ENCODE measurements around the gene PALM. TPM values are rescaled to one million over a fixed set of nuclear protein-coding genes. Genes with fewer than 3 reads are reported as not detected.

The PALM gene
- total RNA-seq, 2 experiments from 2014 or later: not detected

Other genes starting within 250 kb of the PALM start
- gene SHC2, start 247.9 kb upstream of the PALM start, total RNA-seq: not detected
- gene MADCAM1, start 212.4 kb upstream of the PALM start, total RNA-seq: under 1 TPM; 0.16 to 0.44 TPM
- gene TPGS1, start 201.4 kb upstream of the PALM start, total RNA-seq: 10 to 100 TPM; 19.4 to 21.6 TPM
- gene CDC34, start 177.2 kb upstream of the PALM start, total RNA-seq: 10 to 100 TPM; 58.3 to 58.9 TPM
- gene GZMM, start 164.9 kb upstream of the PALM start, total RNA-seq: 10 to 100 TPM; 46.9 to 76.3 TPM
- gene BSG, start 136.3 kb upstream of the PALM start, total RNA-seq: 100 to 1,000 TPM; 206 to 225 TPM
- under 1 TPM; 0.67 to 0.75 TPM for gene HCN2, start 119.1 kb upstream of the PALM start, total RNA-seq
- gene POLRMT, start 75.4 kb upstream of the PALM start, total RNA-seq: 10 to 100 TPM; 65.0 to 68.1 TPM
- not detected for gene FGF22, start 69.1 kb upstream of the PALM start, total RNA-seq
- gene RNF126, start 45.7 kb upstream of the PALM start, total RNA-seq: 10 to 100 TPM; 76.9 to 83.0 TPM
- 1 to 10 TPM; 2.2 to 3.1 TPM for gene FSTL3, start 32.5 kb upstream of the PALM start, total RNA-seq
- gene PRSS57, start 13.5 kb upstream of the PALM start, total RNA-seq: under 1 TPM in 1 of 2 experiments, not detected in 1; 0.59 TPM
- gene MISP, start 42.2 kb downstream of the PALM start, total RNA-seq: not detected
- gene PTBP1, start 88.5 kb downstream of the PALM start, total RNA-seq: 100 to 1,000 TPM; 481 to 631 TPM
- not detected for gene PLPPR3, start 113.0 kb downstream of the PALM start, total RNA-seq
- not detected for gene AZU1, start 118.9 kb downstream of the PALM start, total RNA-seq
- not detected for gene PRTN3, start 132.1 kb downstream of the PALM start, total RNA-seq
- gene ELANE, start 143.4 kb downstream of the PALM start, total RNA-seq: not detected
- 1 to 10 TPM in 1 of 2 experiments, under 1 TPM in 1; 0.66 to 1.5 TPM for gene CFD, start 150.7 kb downstream of the PALM start, total RNA-seq
- 10 to 100 TPM; 47.7 to 70.6 TPM for gene MED16, start 184.3 kb downstream of the PALM start, total RNA-seq
- not detected for gene RNU6-9, start 184.5 kb downstream of the PALM start, total RNA-seq
- gene R3HDM4, start 204.3 kb downstream of the PALM start, total RNA-seq: 10 to 100 TPM; 63.7 to 73.7 TPM
- 1 to 10 TPM in 1 of 2 experiments, under 1 TPM in 1; 0.66 to 1.1 TPM for gene KISS1R, start 208.4 kb downstream of the PALM start, total RNA-seq
- gene ARID3A, start 217.1 kb downstream of the PALM start, total RNA-seq: 10 to 100 TPM; 30.6 to 35.9 TPM